ENCODE data around the gene MOB1B. TPM values are rescaled to one million over a fixed set of nuclear protein-coding genes. Genes with fewer than 3 reads are reported as not detected.
"Not testable (repeated sequence)": the region's sequence is repeated elsewhere in the genome, so short reads cannot be mapped to it uniquely, and the experiment has no call there.

MOB1B gene
- total RNA-seq, 3 donors from 2014 or later (not counting 1 experiment from before 2014, with no cell fraction given) = 15.1 to 23.6 (median 22.6) TPM

GRCh38 chr4:71009086-71009485 lies 106.9 kb downstream of the MOB1B start:
- Mint-ChIP-seq H3K4me1 (peaks cover 52 to 60% of the 10 kb centered on the region in 2 donors), H3K36me3 (peaks cover 8% of the 10 kb centered on the region), H3K27me3 (ENCODE audit: low read depth in 2 of 2) (no peaks in the 10 kb centered on the region), H3K9me3 (no peaks in the 10 kb centered on the region), H3K4me3 (no peak overlapping the region), H3K27ac (peak overlapping the region; percentile 71 to 90)
- no peak overlapping the region for H3K27ac ChIP-seq (ENCODE audit: low read length)
- H3K36me3 ChIP-seq (ENCODE audit: control insufficient read depth, insufficient read depth, low read length) = peaks cover 5% of the 10 kb centered on the region
- H3K27me3 ChIP-seq (ENCODE audit: control insufficient read depth, insufficient read depth, low read length) = no peaks in the 10 kb centered on the region
- intact Hi-C loops (cut with micrococcal nuclease) = loop anchor here (2.0 kb wide), 2 partner anchors 14 to 408 kb away; no protein-coding TSS in a partner anchor
- no peak overlapping the region for H3K4me3 ChIP-seq (ENCODE audit: low read length)
- peaks cover 23% of the 10 kb centered on the region for H3K4me1 ChIP-seq (ENCODE audit: control insufficient read depth, insufficient read depth, low read length)
- H3K9me3 ChIP-seq (ENCODE audit: control insufficient read depth, insufficient read depth, low read length) = no peaks in the 10 kb centered on the region
- no peak for TF ChIP-seq CTCF (IDR thresholded peaks at IDR 0.05)
- no peak for ATAC-seq
- no peak for DNase-seq
- 100% methylated on average over 1 of the region's 3 CpGs for WGBS (ENCODE audit: insufficient coverage)

- Mint-ChIP-seq H3K9me3 (no peaks in the 10 kb centered on the region), H3K4me1 (peaks cover 48 to 55% of the 10 kb centered on the region in 2 donors), H3K36me3 (peaks cover 8% of the 10 kb centered on the region), H3K27me3 (ENCODE audit: low read depth in 2 of 2) (no peaks in the 10 kb centered on the region), H3K27ac (peak overlapping the region; percentile 71 to 77), H3K4me3 (no peak overlapping the region)
- Histone ChIP-seq H3K4me1 (ENCODE audit: control insufficient read depth, insufficient read depth, low read length) (peaks cover 14% of the 10 kb centered on the region), H3K4me3 (ENCODE audit: low read length) (no peak overlapping the region), H3K27ac (ENCODE audit: low read length) (no peak overlapping the region), H3K27me3 (ENCODE audit: control insufficient read depth, insufficient read depth, low read length) (no peaks in the 10 kb centered on the region), H3K36me3 (ENCODE audit: control insufficient read depth, insufficient read depth, low read length) (peaks cover 5% of the 10 kb centered on the region), H3K9me3 (ENCODE audit: control insufficient read depth, insufficient read depth, low read length) (no peaks in the 10 kb centered on the region)
- peak in 1 of 2 donors; percentile 75 for DNase-seq
- intact Hi-C loops (cut with micrococcal nuclease) = loop anchor here (2.0 kb wide), 2 partner anchors 15 to 409 kb away; no protein-coding TSS in a partner anchor
- 6% methylated on average over 2 of the region's 3 CpGs for WGBS (ENCODE audit: insufficient coverage)
- TF ChIP-seq CTCF (IDR thresholded peaks at IDR 0.05) = peak; percentile 88
- peak in 2 of 3 donors; percentile 76 for ATAC-seq
These were observed 107.9 kb downstream of the MOB1B start for GRCh38 chr4:71009890-71010588.

- 100% methylated on average over 4 of the region's 4 CpGs for WGBS (ENCODE audit: insufficient coverage)
- peaks cover 5% of the 10 kb centered on the region for H3K36me3 ChIP-seq (ENCODE audit: control insufficient read depth, insufficient read depth, low read length)
- no peak for ATAC-seq
- peaks cover 2% of the 10 kb centered on the region for H3K4me1 ChIP-seq (ENCODE audit: control insufficient read depth, insufficient read depth, low read length)
- no peak for TF ChIP-seq CTCF (IDR thresholded peaks at IDR 0.05)
- no peak overlapping the region for H3K4me3 ChIP-seq (ENCODE audit: low read length)
- Mint-ChIP-seq H3K36me3 (peaks cover 8% of the 10 kb centered on the region), H3K4me3 (no peak overlapping the region), H3K27me3 (ENCODE audit: low read depth in 2 of 2) (no peaks in the 10 kb centered on the region), H3K27ac (no peak overlapping the region), H3K4me1 (peaks cover 51 to 53% of the 10 kb centered on the region in 2 donors), H3K9me3 (no peaks in the 10 kb centered on the region)
- no peaks in the 10 kb centered on the region for H3K9me3 ChIP-seq (ENCODE audit: control insufficient read depth, insufficient read depth, low read length)
- intact Hi-C loops (cut with micrococcal nuclease) = no loop called here
- no peak overlapping the region for H3K27ac ChIP-seq (ENCODE audit: low read length)
- no peaks in the 10 kb centered on the region for H3K27me3 ChIP-seq (ENCODE audit: control insufficient read depth, insufficient read depth, low read length)
- DNase-seq = no peak
These were observed 109.3 kb downstream of the MOB1B start for GRCh38 chr4:71011451-71011850.

- H3K36me3 Mint-ChIP-seq; DNase-seq; H3K27ac ChIP-seq (ENCODE audit: low read length); ATAC-seq; H3K9me3 Mint-ChIP-seq; H3K27me3 ChIP-seq (ENCODE audit: control insufficient read depth, insufficient read depth, low read length); H3K4me3 ChIP-seq (ENCODE audit: low read length); intact Hi-C loops (cut with micrococcal nuclease); H3K4me1 ChIP-seq (ENCODE audit: control insufficient read depth, insufficient read depth, low read length); H3K27me3 Mint-ChIP-seq (ENCODE audit: low read depth in 2 of 2); H3K36me3 ChIP-seq (ENCODE audit: control insufficient read depth, insufficient read depth, low read length); H3K9me3 ChIP-seq (ENCODE audit: control insufficient read depth, insufficient read depth, low read length); H3K4me3 Mint-ChIP-seq: not testable (repeated sequence)
- H3K4me1 Mint-ChIP-seq = peaks cover 34 to 35% of the 10 kb centered on the region in 2 donors
- H3K27ac Mint-ChIP-seq = peak overlapping the region in 1 of 2 donors; percentile 31
- WGBS (ENCODE audit: insufficient coverage) = 100% methylated on average over 1 of the region's 2 CpGs
These were observed 115.2 kb downstream of the MOB1B start for GRCh38 chr4:71017391-71017790.

Data from natural killer cell (primary cell).